Stimulated activated CD4-positive, alpha-beta T cell treated with anti-CD3 and anti-CD28 coated beads, Interleukin-2, amount 100 ng/mL, for 24 hours (primary cell): ENCODE measurements around the gene MARCHF10.
"Not testable (repeated sequence)": the region's sequence is repeated elsewhere in the genome, so short reads cannot be mapped to it uniquely, and the experiment has no call there.

Source experiments
- DNase-seq, 2 donors: peaks; one replicate each; pipeline ENCODE4 v3.0.0-alpha.2; 2020

The MARCHF10 gene

DNA sequence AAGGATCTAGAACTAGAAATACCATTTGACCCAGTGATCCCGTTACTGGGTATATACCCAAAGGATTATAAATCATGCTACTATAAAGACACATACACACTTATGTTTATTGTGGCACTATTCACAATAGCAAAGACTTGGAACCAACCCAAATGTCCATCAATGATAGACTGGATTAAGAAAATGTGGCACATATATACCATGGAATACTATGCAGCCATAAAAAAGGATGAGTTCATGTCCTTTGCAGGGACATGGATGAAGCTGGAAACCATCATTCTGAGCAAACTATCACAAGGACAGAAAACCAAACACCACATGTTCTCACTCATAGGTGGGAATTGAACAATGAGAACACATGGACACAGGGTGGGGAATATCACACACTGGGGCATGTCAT is 22.1 kb downstream of the MARCHF10 start:
- DNase-seq: not testable (repeated sequence)

- no peak for DNase-seq
Measured at GRCh38 chr17:62782730-62783270, 25.3 kb downstream of the MARCHF10 start.

GRCh38 chr17:62781831-62782251 is 26.3 kb downstream of the MARCHF10 start:
- no peak for DNase-seq

GRCh38 chr17:62781356-62781755 is 26.8 kb downstream of the MARCHF10 start:
- no peak for DNase-seq

DNA sequence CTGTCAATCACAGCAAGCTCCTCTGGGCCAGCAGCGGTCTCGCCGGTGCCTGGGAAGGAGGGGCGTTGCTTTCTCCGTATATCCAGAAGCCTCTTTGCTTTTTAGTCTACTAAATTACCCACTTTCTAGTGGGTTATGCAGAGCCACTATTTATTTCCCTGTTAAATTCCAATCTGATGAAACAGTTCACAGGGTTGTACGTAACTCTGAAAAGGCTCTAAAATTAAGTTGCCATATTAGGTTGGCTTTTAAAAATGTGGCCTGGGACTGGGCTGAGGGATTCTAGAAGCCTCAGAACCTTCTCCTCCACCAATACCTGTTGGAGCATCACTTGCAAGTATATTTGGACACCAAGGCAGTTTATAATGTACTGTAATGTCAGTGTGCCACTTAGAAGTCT is 27.2 kb downstream of the MARCHF10 start:
- DNase-seq: no peak

GRCh38 chr17:62780269-62780668 is 27.8 kb downstream of the MARCHF10 start:
- no peak for DNase-seq

- DNase-seq: no peak
Measured at GRCh38 chr17:62778990-62779681, 29.0 kb downstream of the MARCHF10 start.

- no peak for DNase-seq
Measured at GRCh38 chr17:62775876-62776275, 32.2 kb downstream of the MARCHF10 start.

DNA sequence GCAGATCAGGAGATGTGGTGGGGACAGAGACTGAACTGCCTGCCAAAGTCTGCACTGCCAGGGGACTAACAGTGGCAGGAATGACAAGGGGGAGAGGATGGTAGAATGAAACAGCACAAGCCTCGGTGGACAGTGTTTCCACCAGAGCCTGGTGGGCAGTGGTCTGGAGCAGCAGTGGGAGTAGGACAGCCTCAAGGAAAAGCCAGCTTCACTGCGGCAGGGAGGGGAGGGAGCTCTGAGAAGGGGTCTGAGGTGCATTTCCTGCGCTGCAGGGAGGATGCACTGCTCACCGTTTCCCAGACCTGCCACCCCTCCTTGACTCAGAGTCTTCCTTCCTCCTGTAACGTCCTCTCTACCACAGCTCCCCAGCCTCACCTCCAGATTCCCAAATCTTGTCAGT is 33.8 kb downstream of the MARCHF10 start:
- no peak for DNase-seq

- DNase-seq: no peak
Measured at GRCh38 chr17:62767997-62768396, 40.1 kb downstream of the MARCHF10 start.

DNA sequence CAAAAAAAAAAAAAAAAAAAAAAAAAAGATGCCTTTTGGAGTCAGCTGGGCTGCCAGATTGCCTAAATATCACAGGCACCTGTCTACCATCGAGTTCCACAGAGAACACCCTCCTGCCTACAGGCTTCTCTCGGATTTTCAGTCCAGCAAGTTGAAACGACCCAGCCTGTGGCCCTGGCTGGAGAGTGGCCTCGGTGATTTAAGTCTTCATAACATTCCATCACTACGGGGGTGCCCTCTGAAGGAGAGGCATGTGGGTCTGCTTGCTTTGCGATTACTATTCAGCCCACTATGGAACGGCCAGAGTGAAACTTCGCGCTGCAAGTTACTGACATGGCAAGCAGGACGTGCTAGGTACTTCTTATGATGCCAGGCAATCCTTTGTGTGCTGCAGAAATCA is 42.8 kb downstream of the MARCHF10 start:
- DNase-seq: no peak

DNA sequence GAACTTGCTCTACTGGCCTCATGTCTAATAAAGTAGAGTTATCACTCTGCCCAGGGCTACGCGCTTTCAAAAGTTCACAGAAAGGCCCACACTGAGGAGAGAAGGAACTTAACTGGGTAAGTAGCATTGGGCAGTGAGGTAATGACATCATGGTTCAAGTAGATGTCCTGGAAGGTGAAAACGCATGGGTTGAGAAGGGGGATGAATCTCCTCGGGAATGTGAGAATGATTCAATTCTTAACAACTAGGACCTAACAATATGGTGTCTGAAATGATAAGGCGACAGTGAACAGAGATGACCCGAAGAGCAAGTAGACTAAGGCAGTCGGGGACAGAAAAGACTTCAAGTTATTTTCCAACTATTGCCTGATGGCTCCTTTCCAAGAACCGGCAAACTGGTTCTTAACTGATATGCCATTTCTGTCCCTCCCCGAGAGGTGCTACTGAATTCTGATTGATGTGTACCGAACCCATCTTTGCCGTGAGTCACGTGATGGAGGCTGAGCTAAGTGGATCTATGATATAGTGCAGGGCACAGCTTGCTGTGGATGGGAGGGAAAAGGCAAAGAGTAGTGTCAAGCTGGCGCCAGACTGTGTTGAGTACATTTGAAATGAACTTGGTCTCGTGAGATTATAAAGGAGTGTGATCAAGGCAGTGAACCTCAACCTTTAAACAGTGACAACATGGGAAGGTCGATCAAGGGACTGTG is 44.1 kb downstream of the MARCHF10 start:
- DNase-seq: no peak

DNA sequence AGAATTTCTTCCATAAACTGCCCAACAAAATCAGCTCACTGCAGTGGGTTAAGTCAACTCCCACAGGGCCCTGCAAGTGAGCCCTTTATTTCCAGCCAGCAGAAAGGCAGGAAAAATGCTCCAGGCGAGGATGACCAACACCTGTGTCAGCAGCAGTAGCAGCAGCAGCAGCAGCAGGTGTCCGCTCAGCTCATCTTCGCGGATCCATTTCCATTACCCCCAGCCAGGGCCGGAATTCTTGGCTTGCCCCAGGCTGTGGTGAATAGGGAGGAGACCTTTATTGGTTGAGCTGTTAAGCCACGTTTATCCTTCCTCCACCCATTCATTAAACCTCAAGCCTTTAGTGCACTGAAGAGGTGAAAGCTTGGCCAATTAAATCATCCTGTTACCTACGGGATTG is 46.2 kb downstream of the MARCHF10 start:
- DNase-seq: no peak

DNA sequence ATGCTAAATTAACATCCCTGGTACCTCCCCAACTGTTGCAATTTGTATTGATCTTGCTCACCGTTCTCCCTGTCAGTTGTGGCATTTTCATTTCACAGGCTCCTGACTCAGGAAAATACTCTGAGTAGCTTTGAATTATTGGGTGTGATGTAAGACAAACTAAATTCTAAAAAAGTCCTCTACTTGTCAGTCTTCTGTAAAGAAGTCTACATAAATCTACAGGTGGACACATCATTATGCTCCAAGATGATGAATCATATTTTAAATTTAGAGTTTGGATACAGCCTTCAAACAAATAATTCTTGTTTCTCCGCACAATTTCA is 47.2 kb downstream of the MARCHF10 start:
- DNase-seq: no peak

DNA sequence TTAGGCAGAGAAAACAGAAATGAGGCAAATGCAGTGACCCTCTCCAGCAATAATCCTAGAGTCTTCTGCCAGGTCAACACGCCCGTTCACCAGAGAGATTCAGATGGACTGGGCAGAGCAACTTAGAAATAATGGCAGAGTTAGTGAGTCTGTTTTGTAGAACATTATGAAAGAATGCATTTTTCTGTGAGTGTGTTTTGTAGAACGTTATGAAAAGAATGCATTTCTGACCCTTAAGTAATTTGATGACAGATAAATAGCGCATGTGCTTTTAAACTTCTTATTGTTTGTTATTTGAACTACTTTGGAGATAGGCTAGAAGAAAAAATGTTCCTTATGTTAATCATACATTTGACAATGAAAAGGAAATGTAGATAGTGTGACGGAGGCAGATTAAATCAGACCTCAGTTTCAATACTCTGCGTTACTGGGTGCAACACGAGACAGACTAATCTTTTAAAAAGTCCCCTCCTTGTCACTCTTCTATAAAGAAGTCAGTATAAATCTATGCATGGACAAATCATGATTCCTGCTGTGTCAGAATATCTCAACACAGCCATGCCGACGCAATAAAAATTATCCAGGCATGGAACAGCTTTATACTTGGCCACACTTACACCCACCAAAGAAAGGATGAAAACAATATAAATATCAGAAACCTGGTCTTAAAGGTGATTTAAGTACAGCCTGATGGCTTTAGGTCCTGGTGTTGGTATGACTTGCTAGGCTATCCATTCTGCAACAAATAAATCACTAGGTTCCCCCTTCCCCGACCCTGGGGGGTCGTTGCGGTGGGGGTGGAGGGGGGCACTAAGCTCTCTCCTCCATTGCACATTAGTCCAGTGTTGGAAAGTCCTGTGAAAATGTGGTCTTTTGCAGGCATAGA is 47.8 kb downstream of the MARCHF10 start:
- DNase-seq: no peak

- no peak for DNase-seq
Measured at GRCh38 chr17:62757500-62757951, 50.6 kb downstream of the MARCHF10 start.

GRCh38 chr17:62756198-62756597 is 51.9 kb downstream of the MARCHF10 start:
- no peak for DNase-seq

DNA sequence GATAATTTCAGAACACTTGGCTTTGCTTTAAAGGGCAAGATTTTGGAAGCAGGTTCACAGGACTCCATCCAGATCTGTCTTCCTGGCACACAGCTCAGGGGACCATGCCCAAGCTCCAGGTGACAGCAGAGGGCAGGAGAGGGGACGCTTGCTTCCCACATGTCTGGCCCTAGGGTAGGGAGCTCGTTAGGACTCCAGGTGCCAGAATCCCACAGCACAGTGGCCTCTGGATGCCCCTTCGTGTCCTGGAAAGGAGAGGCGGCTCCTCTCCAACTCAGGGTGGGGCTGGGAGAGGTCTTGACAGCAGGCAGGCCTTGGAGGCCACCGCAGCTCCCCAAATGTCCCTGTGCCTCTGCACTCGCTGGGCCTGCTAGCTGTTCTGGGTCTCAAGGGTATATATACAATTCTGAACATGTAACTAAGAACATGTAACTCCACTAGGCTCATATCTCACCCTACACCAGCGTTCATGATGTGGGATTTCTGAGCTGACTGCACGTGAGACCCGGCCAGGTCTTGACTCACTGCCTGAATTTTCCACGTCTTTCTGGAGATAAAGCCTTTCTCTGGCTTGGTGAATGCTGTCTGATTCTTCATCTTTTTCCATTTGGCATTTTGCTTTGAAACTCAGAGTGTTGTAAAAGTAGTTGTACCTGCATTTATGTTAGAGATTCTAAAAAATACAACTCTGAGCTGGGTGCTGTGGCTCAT is 52.8 kb downstream of the MARCHF10 start:
- no peak for DNase-seq

DNA sequence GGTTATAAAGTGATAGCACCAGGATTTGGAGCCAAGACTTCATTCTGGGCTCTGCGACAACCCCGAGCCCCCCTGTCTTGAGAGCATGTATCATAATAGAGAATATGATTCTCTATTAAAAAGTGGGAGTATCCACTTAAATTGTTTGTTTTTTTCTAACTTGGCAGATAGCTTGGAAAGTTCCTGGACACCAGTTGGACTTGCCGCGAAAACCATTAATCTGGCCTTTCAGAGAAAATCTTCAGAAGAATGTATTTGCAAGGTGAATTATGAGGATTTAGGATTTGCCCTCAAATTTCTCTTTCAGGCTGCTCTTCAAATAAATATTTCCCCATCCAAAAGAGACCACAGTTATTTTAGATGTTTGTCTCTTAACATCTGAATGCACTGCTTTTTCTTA is 53.5 kb downstream of the MARCHF10 start:
- DNase-seq: no peak

- DNase-seq: no peak
Measured at GRCh38 chr17:62753562-62753961, 54.6 kb downstream of the MARCHF10 start.

DNA sequence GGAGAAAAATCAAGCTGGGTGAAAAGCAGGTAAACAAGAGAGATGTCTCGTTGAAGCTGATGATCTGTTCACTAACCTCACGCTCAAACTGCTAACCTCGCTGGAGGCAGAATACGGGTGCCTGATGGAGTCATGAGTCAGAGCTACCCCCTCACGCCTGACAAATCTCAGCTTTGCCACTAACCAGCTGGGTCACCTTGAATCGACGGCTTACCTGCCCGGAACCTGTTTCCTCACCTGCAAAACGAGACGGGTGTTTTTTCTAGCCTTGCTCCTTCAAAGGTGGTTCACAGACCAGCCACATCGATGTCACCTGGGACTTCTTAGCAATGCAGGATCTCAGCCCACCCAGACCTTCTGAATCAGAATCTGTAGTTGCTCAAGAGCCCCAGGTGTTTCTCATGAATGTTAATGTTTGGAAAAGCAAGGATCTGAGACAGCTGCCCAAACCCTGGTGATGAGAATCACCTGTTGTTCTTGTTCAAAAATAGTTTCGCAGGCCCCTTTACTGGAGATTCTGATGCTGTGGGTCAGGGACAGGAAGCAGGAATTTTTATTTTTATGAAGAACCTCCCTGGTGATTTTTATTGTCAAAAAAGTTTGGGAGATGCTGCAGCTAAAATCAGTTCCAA is 56.9 kb downstream of the MARCHF10 start:
- DNase-seq: no peak

DNA sequence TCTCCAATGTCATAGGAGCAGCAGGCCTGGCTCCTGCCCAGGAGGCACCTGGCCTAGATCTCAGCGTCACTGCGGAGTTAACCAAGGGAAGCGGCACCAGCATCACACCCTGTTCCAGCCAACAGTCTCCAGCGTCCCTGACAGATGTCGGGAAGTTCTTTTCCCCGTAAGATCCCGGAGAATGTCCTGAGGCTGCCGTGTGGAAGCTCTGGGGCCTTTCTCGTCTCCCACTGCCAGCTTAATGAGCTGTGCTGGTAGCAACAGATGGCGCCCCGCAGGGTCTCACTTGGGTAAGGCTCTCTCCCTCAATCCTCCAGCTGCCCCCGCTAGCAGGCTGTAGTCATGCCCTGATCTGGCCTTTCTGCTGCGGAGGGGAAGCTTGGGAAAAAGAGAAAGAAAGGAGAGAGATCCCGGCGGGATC is 57.5 kb downstream of the MARCHF10 start:
- no peak for DNase-seq
